ENCODE data around the gene EZR. TPM values are rescaled to one million over a fixed set of nuclear protein-coding genes. Genes with fewer than 3 reads are reported as not detected.

Gene EZR
- total RNA-seq, 6 experiments from 2014 or later: 118 to 183 (median 178) TPM

DNA sequence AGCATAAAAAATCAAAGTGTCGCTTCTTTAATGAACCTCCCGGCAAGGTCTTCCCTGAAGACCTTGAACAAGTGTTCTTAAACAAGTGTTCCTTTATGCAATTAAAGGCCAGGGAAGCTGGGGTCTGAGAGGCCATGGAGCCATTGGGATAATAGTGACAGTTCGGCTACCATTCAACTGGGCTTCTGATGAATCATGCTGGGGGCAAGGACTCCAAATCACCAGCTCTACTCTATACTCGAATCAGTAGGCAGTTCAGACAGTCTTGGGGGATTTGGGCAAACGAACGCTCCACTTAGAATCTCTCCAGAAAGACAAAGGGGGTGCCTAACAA, 34.7 kb upstream of the EZR start:
- TF ChIP-seq, protein P1, sequence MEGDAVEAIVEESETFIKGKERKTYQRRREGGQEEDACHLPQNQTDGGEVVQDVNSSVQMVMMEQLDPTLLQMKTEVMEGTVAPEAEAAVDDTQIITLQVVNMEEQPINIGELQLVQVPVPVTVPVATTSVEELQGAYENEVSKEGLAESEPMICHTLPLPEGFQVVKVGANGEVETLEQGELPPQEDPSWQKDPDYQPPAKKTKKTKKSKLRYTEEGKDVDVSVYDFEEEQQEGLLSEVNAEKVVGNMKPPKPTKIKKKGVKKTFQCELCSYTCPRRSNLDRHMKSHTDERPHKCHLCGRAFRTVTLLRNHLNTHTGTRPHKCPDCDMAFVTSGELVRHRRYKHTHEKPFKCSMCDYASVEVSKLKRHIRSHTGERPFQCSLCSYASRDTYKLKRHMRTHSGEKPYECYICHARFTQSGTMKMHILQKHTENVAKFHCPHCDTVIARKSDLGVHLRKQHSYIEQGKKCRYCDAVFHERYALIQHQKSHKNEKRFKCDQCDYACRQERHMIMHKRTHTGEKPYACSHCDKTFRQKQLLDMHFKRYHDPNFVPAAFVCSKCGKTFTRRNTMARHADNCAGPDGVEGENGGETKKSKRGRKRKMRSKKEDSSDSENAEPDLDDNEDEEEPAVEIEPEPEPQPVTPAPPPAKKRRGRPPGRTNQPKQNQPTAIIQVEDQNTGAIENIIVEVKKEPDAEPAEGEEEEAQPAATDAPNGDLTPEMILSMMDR (IDR thresholded peaks at IDR 0.05): no peak
- DNase-seq: no peak
- Mint-ChIP-seq H3K4me1 (ENCODE audit: low read depth) (peaks cover 27% of the 10 kb centered on the region), H3K36me3 (ENCODE audit: low read depth) (no peaks in the 10 kb centered on the region), H3K9me3 (no peaks in the 10 kb centered on the region), H3K27ac (no peak overlapping the region), H3K27me3 (ENCODE audit: insufficient read depth) (peaks cover 1% of the 10 kb centered on the region), H3K4me3 (no peak overlapping the region)

DNA sequence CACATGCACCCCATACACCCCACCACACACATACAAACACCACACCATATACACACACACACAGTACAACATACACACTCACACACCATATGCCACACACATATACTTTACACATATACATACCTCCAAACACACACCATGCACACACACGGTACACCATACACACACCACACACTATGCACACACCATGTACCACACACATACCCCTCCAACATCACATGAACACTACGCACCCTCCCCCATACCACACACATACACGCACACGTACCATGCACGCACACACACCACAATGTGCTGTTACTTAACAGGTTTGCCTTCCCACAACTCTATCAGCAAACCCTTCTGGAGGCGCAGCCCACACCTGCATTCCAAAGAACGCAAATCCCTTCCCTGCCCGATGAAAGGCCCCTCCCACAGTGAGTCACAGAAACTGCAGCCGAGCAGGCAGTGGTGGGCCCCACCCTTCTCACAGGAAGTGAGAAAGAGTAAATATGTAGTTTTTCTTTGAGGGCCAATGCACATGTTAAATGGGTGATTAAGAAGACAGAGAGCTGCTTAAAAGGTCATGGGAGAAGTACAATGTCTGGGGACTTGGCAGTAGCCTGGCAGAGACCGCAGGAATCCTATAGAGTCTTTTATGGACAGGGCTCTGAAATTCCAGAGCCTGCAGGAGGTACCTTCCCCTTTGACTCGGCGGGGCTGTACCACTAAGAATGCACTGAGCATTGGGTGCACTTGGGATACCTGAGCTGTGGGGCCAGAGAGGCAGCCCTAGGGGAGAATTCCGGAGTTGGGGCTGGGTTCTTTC, 34.1 kb upstream of the EZR start:
- no peaks in the 10 kb centered on the region for H3K9me3 Mint-ChIP-seq
- no peaks in the 10 kb centered on the region for H3K36me3 Mint-ChIP-seq (ENCODE audit: low read depth)
- peaks cover 1% of the 10 kb centered on the region for H3K27me3 Mint-ChIP-seq (ENCODE audit: insufficient read depth)
- no peak overlapping the region for H3K4me3 Mint-ChIP-seq
- peak; percentile 87 for DNase-seq
- H3K27ac Mint-ChIP-seq: no peak overlapping the region
- H3K4me1 Mint-ChIP-seq (ENCODE audit: low read depth): peaks cover 27% of the 10 kb centered on the region
- TF ChIP-seq, protein P1 (IDR thresholded peaks at IDR 0.05): no peak

DNA sequence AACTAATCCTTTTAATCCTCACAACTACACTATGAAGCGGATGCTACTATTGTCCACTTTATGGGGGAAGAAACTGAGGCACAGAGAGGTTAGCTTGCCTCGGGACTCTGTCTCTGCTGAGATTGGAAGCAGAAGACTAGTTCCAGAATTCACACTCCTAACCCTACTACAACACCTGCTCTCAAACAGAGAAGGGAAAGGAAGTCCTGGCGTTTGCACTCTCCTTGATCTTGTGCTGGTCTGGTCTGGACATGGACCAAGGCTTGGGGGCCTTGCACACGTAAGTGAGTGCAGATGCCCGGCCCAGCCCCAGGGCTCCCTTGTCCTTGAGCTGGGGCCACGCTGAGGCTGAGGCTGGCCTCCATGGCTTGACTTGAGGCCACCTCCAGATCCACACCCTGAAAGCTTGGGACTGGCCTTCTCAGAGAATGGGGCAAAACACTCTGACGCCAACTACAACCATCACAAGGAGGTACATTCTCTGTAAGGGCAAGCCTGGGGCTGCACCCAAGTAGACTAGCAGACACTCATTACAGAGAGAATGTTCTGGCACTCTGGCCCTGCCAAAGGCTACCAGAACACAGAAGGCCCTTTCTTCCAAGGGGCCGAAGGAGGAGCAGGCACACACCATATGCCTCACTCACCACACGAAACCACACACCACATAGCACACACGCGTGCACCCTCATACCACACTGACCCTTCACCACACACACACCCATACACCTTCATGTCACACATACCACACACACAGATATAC, 33.3 kb upstream of the EZR start:
- TF ChIP-seq, protein P1 (IDR thresholded peaks at IDR 0.05): no peak
- Mint-ChIP-seq H3K9me3 (no peaks in the 10 kb centered on the region), H3K27ac (no peak overlapping the region; the same call in 1 of the 2 replicates), H3K4me1 (ENCODE audit: low read depth) (peaks cover 26% of the 10 kb centered on the region), H3K36me3 (ENCODE audit: low read depth) (no peaks in the 10 kb centered on the region), H3K4me3 (no peak overlapping the region), H3K27me3 (ENCODE audit: insufficient read depth) (peaks cover under 1% of the 10 kb centered on the region)
- no peak for DNase-seq

DNA sequence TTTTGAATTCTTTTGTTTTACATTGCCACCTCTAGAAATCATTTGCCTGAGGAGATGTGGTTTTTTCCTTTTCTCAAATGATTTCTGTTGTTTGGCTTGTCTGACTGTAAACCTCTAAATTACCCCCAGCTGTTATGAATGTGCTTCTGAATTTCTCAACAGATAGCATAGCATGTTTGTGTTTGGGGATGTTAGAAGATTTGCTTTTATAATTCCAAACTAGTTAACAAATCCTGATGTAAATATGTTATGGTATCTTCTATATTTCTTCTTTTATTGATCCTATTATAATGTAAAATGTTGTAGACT, 31.6 kb upstream of the EZR start:
- H3K9me3 Mint-ChIP-seq: no peaks in the 10 kb centered on the region
- TF ChIP-seq, protein P1 (IDR thresholded peaks at IDR 0.05): no peak
- H3K27ac Mint-ChIP-seq: no peak overlapping the region; the same call in none of the 2 replicates
- DNase-seq: peak; percentile 58
- peaks cover 21% of the 10 kb centered on the region for H3K4me1 Mint-ChIP-seq (ENCODE audit: low read depth)
- peak overlapping the region; percentile 88 for H3K4me3 Mint-ChIP-seq
- H3K27me3 Mint-ChIP-seq (ENCODE audit: insufficient read depth): no peaks in the 10 kb centered on the region; the same call in 1 of the 2 replicates
- no peaks in the 10 kb centered on the region for H3K36me3 Mint-ChIP-seq (ENCODE audit: low read depth)

DNA sequence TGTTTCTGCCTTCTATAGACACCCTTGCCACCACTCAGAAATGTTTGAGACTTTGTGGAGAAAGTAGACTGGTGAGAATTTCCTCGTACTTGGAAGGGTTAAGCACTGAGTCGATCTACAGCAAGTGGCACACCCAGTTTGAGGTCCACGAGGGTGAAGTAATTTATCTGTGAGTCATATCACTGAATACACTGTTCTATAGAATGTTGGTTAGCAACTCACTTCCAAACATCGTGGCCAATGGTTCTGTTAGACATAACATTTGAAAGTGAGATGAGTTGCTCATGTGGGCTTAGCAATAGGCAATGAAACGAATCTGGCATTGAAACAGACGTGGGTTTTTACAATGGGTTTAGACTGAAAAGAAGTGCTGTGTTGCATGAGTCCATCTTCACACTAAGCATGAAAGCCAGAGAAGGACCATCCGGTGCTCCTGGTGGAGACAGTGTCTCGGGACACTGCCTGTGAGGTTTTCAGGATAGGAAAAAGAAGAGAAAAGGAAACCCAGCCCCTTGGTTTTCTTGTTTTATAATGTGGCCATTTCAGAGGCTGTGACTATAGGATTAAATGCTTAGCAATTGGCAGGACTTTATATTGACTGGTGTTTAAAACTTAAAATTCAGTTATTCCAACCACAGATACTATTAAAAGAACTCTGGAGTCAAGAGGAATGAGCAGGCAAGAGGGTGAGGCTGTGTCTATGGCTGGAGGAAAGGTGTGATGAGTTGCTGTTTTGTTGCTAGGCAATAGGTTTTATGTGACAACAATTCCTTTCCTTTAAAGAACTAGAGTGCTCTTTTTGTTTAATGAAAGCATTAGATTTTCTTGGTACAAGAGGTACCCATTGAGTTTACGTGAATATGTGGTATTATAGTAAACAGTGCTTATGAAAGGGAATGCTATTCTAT, 31.0 kb upstream of the EZR start:
- TF ChIP-seq, protein P1 (IDR thresholded peaks at IDR 0.05): no peak; the same call in 1 of the 2 replicates
- peaks cover 21% of the 10 kb centered on the region for H3K4me1 Mint-ChIP-seq (ENCODE audit: low read depth)
- H3K9me3 Mint-ChIP-seq: no peaks in the 10 kb centered on the region
- H3K36me3 Mint-ChIP-seq (ENCODE audit: low read depth): no peaks in the 10 kb centered on the region
- H3K27ac Mint-ChIP-seq: no peak overlapping the region; the same call in none of the 2 replicates
- H3K4me3 Mint-ChIP-seq: peak overlapping the region; percentile 88
- no peaks in the 10 kb centered on the region; the same call in 1 of the 2 replicates for H3K27me3 Mint-ChIP-seq (ENCODE audit: insufficient read depth)
- peak; percentile 99 for DNase-seq
